A549 (cell line): Measurements from ENCODE around the gene VEGFC. TPM values are rescaled to one million over a fixed set of nuclear protein-coding genes. Genes with fewer than 3 reads are reported as not detected.

ENCODE experiments used
- ATAC-seq, 2 experiments: fragments of 200-7000 bp in 1 of 2; fragments of >200 bp in 1 of 2; cut with Nextera tagmentation in 1 of 2; cut with Tn5 transposase in 1 of 2; 3 replicates each; pipeline versions ENCODE4 v1.8.0 to v1.9.1; 2018 to 2020; ENCODE audit warnings: mild to moderate bottlenecking in 1 of 2, moderate library complexity in 1 of 2
- CTCF ChIA-PET: fragments of 300-600 bp; sonication (Branson Sonifier 250); formaldehyde crosslinking; extraction: SDS; loops from one replicate; lab custom pipeline; 2021; ENCODE audit warnings: antibody characterized with exemption, inconsistent platforms; lab: Yijun Ruan, JAX
- POLR2A ChIA-PET: fragments of 350-600 bp; formaldehyde crosslinking; extraction: SDS; loops from one replicate; lab custom pipeline; 2021; ENCODE audit warnings: antibody characterized with exemption, inconsistent platforms; lab: Yijun Ruan, JAX
- DNase-seq, 2 experiments: peaks; one replicate each; pipeline versions ENCODE4 v3.0.0 to v3.0.0-alpha.2; 2011 to 2016; ENCODE audit warnings: low read depth in 1 of 2, low spot score in 1 of 2
- FAIRE-seq: peaks from 2 replicates; lab custom pipeline; 2011; peaks lifted over from hg19 to GRCh38; lab: Jason Lieb, UNC
- H3K27ac ChIP-seq, 2 experiments: fragments of >200 bp; sonication (Bioruptor Twin); formaldehyde crosslinking; 3 replicates each; pipeline ENCODE4 v1.5.1; 2016 to 2017
- H3K4me1 ChIP-seq: fragments of >200 bp; sonication (Bioruptor Twin); formaldehyde crosslinking; 3 replicates; pipeline ENCODE4 v1.6.1; 2016
- H3K4me2 ChIP-seq: fragments of >200 bp; sonication (Bioruptor Twin); formaldehyde crosslinking; 3 replicates; pipeline ENCODE4 v1.6.1; 2016
- H3K4me3 ChIP-seq: fragments of >200 bp; sonication (Bioruptor Twin); formaldehyde crosslinking; 3 replicates; pipeline ENCODE4 v1.5.1; 2016
- H3K9me3 ChIP-seq: fragments of >200 bp; sonication (Bioruptor Twin); formaldehyde crosslinking; 3 replicates; pipeline ENCODE4 v1.6.1; 2016
- BHLHE40 ChIP-seq: IDR thresholded peaks from 2 replicates; pipeline ENCODE4 v1.6.1; 2012; ENCODE audit warnings: low read depth, low read length, inconsistent platforms
- CBX8 ChIP-seq: fragments of 200-600 bp; sonication (generic); IDR thresholded peaks from 2 replicates; pipeline ENCODE4 v1.6.1; 2016
- EHMT2 ChIP-seq: fragments of 200-600 bp; sonication (generic); IDR thresholded peaks from 2 replicates; pipeline ENCODE4 v1.6.1; 2016; ENCODE audit warnings: antibody characterized with exemption, low read depth, mild to moderate bottlenecking, moderate library complexity
- EP300 ChIP-seq, 2 experiments: fragments of >200 bp; sonication (Bioruptor Twin); formaldehyde crosslinking; IDR thresholded peaks; 2 replicates in 1 of 2; 3 replicates in 1 of 2; pipeline ENCODE4 v1.6.1; 2016 to 2017
- FOSL2 ChIP-seq, 2 experiments: fragments of 450-650 bp in 1 of 2; fragments of >200 bp in 1 of 2; sonication (Bioruptor Twin) in 1 of 2; formaldehyde crosslinking; IDR thresholded peaks; 2 replicates each; pipeline versions ENCODE4 v1.5.0 to v1.6.1; 2016 to 2020; ENCODE audit warnings: mild to moderate bottlenecking in 1 of 2, moderate library complexity in 1 of 2
- HEYL ChIP-seq: fragments of 250-450 bp; sonication (Bioruptor Pico); IDR thresholded peaks from 2 replicates; pipeline ENCODE4 v1.8.0; 2021; ENCODE audit warnings: mild to moderate bottlenecking, moderate library complexity
- NFE2L2 ChIP-seq: fragments of 150-350 bp; conservative IDR thresholded peaks from 2 replicates; pipeline ENCODE4 v1.6.1; 2014; ENCODE audit warnings: low read length
- NPAS2 ChIP-seq: fragments of 250-450 bp; sonication (Bioruptor Pico); IDR thresholded peaks from 2 replicates; pipeline ENCODE4 v1.8.0; 2022; ENCODE audit warnings: mild to moderate bottlenecking, moderate library complexity, borderline replicate concordance
- POLR2A ChIP-seq: IDR thresholded peaks from 2 replicates; pipeline ENCODE4 v1.6.1; 2012; ENCODE audit warnings: mild to moderate bottlenecking, low read length
- POLR2AphosphoS2 ChIP-seq: conservative IDR thresholded peaks from 2 replicates; pipeline ENCODE4 v1.6.1; 2012; ENCODE audit warnings: low read length, improper control_type of control experiment, inconsistent platforms
- RCOR1 ChIP-seq: fragments of 150-350 bp; IDR thresholded peaks from 2 replicates; pipeline ENCODE4 v1.6.1; 2014; ENCODE audit warnings: antibody characterized with exemption, low read length, low read depth
- SMC3 ChIP-seq: fragments of >200 bp; sonication (Bioruptor Twin); formaldehyde crosslinking; IDR thresholded peaks from 3 replicates; pipeline ENCODE4 v1.6.1; 2018; ENCODE audit warnings: inconsistent platforms
- TFCP2L1 ChIP-seq: fragments of 250-450 bp; sonication (Bioruptor Pico); IDR thresholded peaks from 2 replicates; pipeline ENCODE4 v1.5.0; 2021; ENCODE audit warnings: mild to moderate bottlenecking
- ZNF302 ChIP-seq: fragments of 250-450 bp; sonication (Bioruptor Pico); IDR thresholded peaks from 2 replicates; pipeline ENCODE4 v1.9.0; 2021; ENCODE audit warnings: inconsistent platforms, mild to moderate bottlenecking, moderate library complexity
- ZSCAN20 ChIP-seq: fragments of 250-450 bp; sonication (Bioruptor Pico); IDR thresholded peaks from 2 replicates; pipeline ENCODE4 v1.8.0; 2022; ENCODE audit warnings: mild to moderate bottlenecking, moderate library complexity
- WGBS: methylation state at CpG from one replicate; pipeline ENCODE4 v1.1.6; 2017; ENCODE audit errors: missing lambda C conversion rate; 5-methylcytosine and 5-hydroxymethylcytosine counted together
- polyA plus RNA-seq, 4 experiments: library from polyadenylated mRNA; depleted of rRNA in 3 of 4; stranded (reverse); fragments of >200 nt; fragmentation: RNase III in 1 of 4; extraction: RNeasy Plus Mini Kit Qiagen cat#74134 plus additional on column Dnase treatment in 1 of 4; gene quantifications; 2 replicates in 3 of 4; 3 replicates in 1 of 4; pipeline ENCODE4 v1.2.3, GENCODE V29; 2011 to 2017
- TF ChIP-seq, protein P1 (sequence below): IDR thresholded peaks from 2 replicates; pipeline ENCODE4 v1.6.1; 2012
- TF ChIP-seq, protein P2 (sequence below): fragments of >200 bp; sonication (Bioruptor Twin); formaldehyde crosslinking; IDR thresholded peaks from 3 replicates; pipeline ENCODE4 v1.5.1; 2016
- TF ChIP-seq, protein P3 (sequence below): fragments of 450-650 bp; IDR thresholded peaks from 2 replicates; pipeline ENCODE4 v1.6.1; 2014; ENCODE audit warnings: antibody characterized with exemption
- TF ChIP-seq, protein P4 (sequence below): fragments of 150-350 bp; IDR thresholded peaks from 2 replicates; pipeline ENCODE4 v1.6.1; 2014; ENCODE audit warnings: low read depth, mild to moderate bottlenecking, low read length
- TF ChIP-seq, protein P5 (sequence below): fragments of >200 bp; sonication (Bioruptor Twin); formaldehyde crosslinking; IDR thresholded peaks from 2 replicates; pipeline ENCODE4 v1.6.1; 2016

The VEGFC gene
- polyA plus RNA-seq, 2 of the 4 experiments (the other 2 are of a cell fraction), result 11.6 to 14.4 TPM

DNA sequence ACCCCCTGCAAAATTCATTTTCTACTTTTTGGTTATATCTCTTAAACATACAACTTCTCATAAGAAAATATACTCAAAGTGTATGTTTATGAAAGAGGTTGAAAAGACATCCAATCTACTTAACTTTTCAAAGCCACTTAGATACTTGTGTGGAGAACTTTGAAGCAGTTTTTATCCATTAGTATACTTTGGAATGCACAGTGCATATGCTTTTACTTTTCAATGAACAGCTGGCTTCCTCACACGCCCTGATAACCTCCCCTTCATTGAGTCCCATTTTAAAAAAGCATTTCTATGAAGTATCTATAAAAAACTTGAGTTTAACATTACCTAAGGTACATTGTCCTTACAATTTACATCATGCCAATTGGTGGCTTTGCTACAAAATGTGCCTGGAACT is 73.8 kb downstream of the VEGFC start:
- no peaks in the 10 kb centered on the region for H3K4me1 ChIP-seq
- POLR2A ChIA-PET, result no interaction called here
- 57% methylated on average over 1 of the region's 1 CpG for WGBS
- CTCF ChIA-PET, result no interaction called here
- FAIRE-seq (no peak), ATAC-seq (no peak), DNase-seq (no peak)
- TF ChIP-seq NFE2L2, result no peak
- TF ChIP-seq, protein P1, sequence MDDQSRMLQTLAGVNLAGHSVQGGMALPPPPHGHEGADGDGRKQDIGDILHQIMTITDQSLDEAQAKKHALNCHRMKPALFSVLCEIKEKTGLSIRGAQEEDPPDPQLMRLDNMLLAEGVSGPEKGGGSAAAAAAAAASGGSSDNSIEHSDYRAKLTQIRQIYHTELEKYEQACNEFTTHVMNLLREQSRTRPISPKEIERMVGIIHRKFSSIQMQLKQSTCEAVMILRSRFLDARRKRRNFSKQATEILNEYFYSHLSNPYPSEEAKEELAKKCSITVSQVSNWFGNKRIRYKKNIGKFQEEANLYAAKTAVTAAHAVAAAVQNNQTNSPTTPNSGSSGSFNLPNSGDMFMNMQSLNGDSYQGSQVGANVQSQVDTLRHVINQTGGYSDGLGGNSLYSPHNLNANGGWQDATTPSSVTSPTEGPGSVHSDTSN, result no peak
- TF ChIP-seq FOSL2 (IDR thresholded peaks at IDR 0.05), result no peak
- TF ChIP-seq FOSL2 (CRISPR knock-in tag; IDR thresholded peaks at IDR 0.05), result no peak
- no peak for TF ChIP-seq BHLHE40
- TF ChIP-seq NPAS2 (CRISPR knock-in tag), result no peak
- no peak overlapping the region for H3K4me2 ChIP-seq
- no peak overlapping the region for H3K4me3 ChIP-seq
- H3K9me3 ChIP-seq, result no peaks in the 10 kb centered on the region; the same call in 2 of the 3 replicates
- H3K27ac ChIP-seq, result no peak overlapping the region

DNA sequence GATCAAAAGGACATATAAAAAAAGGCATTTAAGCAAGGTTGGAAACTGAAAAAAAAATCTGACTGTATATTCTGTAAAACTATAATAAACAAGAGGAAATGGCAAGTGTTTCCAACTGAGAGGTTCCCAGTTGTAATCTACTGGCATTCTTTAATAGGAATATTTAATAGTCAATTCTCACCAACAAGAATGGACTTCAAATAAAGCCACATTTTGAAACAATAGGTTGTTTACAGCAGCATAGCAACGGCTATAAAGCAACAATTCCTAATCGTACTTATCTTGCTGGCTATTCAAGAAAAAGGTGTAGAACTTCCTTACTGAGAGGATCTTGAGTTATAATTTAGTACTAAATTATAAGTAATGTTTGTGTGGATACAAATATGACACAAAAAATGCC is 75.5 kb downstream of the VEGFC start:
- Histone ChIP-seq H3K4me2 (no peak overlapping the region), H3K4me3 (no peak overlapping the region), H3K27ac (no peak overlapping the region), H3K9me3 (no peaks in the 10 kb centered on the region; the same call in 2 of the 3 replicates), H3K4me1 (no peaks in the 10 kb centered on the region)
- TF ChIP-seq POLR2AphosphoS2 (no peak), CBX8 (no peak), NFE2L2 (no peak), TFCP2L1 (no peak), SMC3 (no peak), EP300 (IDR thresholded peaks at IDR 0.05) (no peak), HEYL (no peak), EHMT2 (no peak), ZNF302 (CRISPR knock-in tag) (no peak)
- TF ChIP-seq, protein P2, sequence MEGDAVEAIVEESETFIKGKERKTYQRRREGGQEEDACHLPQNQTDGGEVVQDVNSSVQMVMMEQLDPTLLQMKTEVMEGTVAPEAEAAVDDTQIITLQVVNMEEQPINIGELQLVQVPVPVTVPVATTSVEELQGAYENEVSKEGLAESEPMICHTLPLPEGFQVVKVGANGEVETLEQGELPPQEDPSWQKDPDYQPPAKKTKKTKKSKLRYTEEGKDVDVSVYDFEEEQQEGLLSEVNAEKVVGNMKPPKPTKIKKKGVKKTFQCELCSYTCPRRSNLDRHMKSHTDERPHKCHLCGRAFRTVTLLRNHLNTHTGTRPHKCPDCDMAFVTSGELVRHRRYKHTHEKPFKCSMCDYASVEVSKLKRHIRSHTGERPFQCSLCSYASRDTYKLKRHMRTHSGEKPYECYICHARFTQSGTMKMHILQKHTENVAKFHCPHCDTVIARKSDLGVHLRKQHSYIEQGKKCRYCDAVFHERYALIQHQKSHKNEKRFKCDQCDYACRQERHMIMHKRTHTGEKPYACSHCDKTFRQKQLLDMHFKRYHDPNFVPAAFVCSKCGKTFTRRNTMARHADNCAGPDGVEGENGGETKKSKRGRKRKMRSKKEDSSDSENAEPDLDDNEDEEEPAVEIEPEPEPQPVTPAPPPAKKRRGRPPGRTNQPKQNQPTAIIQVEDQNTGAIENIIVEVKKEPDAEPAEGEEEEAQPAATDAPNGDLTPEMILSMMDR, result no peak
- TF ChIP-seq, protein P3, sequence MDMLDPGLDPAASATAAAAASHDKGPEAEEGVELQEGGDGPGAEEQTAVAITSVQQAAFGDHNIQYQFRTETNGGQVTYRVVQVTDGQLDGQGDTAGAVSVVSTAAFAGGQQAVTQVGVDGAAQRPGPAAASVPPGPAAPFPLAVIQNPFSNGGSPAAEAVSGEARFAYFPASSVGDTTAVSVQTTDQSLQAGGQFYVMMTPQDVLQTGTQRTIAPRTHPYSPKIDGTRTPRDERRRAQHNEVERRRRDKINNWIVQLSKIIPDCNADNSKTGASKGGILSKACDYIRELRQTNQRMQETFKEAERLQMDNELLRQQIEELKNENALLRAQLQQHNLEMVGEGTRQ, result no peak
- TF ChIP-seq, protein P4, sequence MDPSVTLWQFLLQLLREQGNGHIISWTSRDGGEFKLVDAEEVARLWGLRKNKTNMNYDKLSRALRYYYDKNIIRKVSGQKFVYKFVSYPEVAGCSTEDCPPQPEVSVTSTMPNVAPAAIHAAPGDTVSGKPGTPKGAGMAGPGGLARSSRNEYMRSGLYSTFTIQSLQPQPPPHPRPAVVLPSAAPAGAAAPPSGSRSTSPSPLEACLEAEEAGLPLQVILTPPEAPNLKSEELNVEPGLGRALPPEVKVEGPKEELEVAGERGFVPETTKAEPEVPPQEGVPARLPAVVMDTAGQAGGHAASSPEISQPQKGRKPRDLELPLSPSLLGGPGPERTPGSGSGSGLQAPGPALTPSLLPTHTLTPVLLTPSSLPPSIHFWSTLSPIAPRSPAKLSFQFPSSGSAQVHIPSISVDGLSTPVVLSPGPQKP, result no peak
- ChIA-PET POLR2A (no interaction called here), CTCF (no interaction called here)
- no peak for FAIRE-seq
- ATAC-seq, result no peak
- no peak for DNase-seq
- 85% methylated on average over 2 of the region's 2 CpGs for WGBS

DNA sequence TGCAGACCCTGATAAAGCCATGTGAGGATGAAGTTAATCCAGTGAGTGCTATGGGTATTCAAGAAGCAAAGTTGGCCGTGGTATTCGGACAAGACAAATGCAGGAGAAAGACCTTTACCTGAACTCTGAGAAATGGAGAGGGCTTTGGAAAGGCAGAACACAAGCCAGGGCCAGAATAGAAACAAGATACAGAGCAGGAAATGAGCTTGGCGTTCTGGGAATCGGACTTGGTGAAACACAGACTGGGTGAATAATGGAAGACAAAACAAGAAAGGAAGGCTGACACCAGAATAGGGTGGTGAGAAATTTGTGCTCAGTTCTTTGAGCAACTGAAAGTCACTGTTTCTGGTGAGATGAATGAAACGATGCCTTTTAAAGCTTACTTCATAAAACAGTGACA is 83.3 kb downstream of the VEGFC start:
- WGBS, result 91% methylated on average over 5 of the region's 5 CpGs
- Histone ChIP-seq H3K4me3 (no peak overlapping the region), H3K4me1 (peaks cover 9% of the 10 kb centered on the region), H3K4me2 (no peak overlapping the region), H3K27ac (no peak overlapping the region), H3K9me3 (no peaks in the 10 kb centered on the region; the same call in 2 of the 3 replicates)
- DNase-seq, result no peak
- ATAC-seq, result no peak
- TF ChIP-seq POLR2A, result no peak
- no peak for TF ChIP-seq ZSCAN20 (CRISPR knock-in tag)
- TF ChIP-seq, protein P5, sequence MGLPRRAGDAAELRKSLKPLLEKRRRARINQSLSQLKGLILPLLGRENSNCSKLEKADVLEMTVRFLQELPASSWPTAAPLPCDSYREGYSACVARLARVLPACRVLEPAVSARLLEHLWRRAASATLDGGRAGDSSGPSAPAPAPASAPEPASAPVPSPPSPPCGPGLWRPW, result no peak
- no peak for TF ChIP-seq RCOR1
- no peak for TF ChIP-seq NPAS2 (CRISPR knock-in tag)
- ChIA-PET POLR2A (no interaction called here), CTCF (interaction anchor here (0.8 kb wide), 1 partner anchor 19 kb away, joined by 3 read pairs; no protein-coding TSS in a partner anchor)
- FAIRE-seq, result no peak
